GM19452 (cell line): ENCODE data around the gene UAP1.

Experiments
- ATAC-seq: cut with Tn5 transposase; IDR thresholded peaks from one replicate; pipeline ENCODE4 v1.9.1; 2021; ENCODE audit not compliant: unreplicated experiment

Gene UAP1

GRCh38 chr1:162561616-162562469 lies at the start of gene UAP1:
UAP1 (plus strand) TSS chr1:162561722; CDS start chr1:162566069, 4,347 bp downstream.
- peak; percentile 39 for ATAC-seq

GRCh38 chr1:162527314-162527713 lies 34.2 kb upstream of the UAP1 start:
- ATAC-seq = no peak

GRCh38 chr1:162530307-162530987 lies 31.1 kb upstream of the UAP1 start:
- ATAC-seq = peak; percentile 88

- ATAC-seq = no peak
Measured at GRCh38 chr1:162530988-162531319, 30.6 kb upstream of the UAP1 start.

- ATAC-seq = no peak
Measured at GRCh38 chr1:162535501-162535900, 26.0 kb upstream of the UAP1 start.

- no peak for ATAC-seq
Measured at GRCh38 chr1:162536511-162536910, 25.0 kb upstream of the UAP1 start.

GRCh38 chr1:162537216-162537615 lies 24.3 kb upstream of the UAP1 start:
- no peak for ATAC-seq

DNA sequence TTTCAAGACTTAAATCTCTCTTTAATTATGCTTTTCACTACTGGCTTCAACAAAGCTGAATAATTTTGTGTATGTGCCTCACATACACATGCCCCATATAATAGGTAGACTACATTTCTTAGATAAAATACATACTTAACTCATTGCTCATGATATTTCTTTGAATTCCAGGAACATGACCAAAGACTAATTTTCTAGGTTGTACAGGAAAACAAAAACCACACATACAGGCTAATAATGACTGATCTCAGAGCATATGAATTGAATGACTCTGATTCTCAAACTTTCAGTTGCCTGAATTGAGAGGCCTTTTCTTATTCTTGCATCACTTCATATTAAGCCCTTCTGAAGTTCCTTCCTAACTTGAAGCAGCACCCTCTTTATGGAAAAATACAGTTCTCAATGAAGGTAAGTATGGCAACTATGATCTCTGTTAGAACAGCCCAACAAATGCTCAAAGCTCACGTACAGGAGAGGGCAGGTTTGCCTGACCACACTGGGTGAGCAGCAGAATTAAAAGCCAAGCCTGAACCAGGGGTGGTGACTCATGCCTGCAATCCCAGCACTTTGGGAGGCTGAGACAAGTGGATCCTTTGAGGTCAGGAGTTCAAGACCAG lies 22.6 kb upstream of the UAP1 start:
- ATAC-seq = no peak

GRCh38 chr1:162541619-162542141 lies 19.8 kb upstream of the UAP1 start:
- no peak for ATAC-seq

- ATAC-seq = no peak
Measured at GRCh38 chr1:162543228-162543627, 18.3 kb upstream of the UAP1 start.

DNA sequence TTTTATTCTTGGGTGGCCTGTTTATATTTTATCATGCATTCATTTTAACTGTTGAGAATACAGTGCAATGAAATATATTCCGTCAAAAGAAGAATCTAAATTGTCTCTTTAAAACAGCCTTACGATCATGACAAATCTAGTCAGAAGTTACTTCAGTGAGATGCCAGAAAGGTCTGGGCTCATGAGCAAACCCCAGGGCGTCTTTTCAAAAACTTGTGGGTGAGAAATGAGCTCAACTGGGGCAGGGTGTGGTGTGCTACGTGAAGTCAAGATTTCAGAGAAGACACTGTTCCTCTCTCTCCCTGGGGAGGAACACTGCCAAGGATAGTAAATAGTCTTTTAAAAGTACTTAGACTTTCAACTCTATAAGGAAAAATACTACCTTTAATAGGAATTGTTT lies 13.4 kb upstream of the UAP1 start:
- ATAC-seq = no peak

- ATAC-seq = no peak
Measured at GRCh38 chr1:162549001-162549400, 12.5 kb upstream of the UAP1 start.

DNA sequence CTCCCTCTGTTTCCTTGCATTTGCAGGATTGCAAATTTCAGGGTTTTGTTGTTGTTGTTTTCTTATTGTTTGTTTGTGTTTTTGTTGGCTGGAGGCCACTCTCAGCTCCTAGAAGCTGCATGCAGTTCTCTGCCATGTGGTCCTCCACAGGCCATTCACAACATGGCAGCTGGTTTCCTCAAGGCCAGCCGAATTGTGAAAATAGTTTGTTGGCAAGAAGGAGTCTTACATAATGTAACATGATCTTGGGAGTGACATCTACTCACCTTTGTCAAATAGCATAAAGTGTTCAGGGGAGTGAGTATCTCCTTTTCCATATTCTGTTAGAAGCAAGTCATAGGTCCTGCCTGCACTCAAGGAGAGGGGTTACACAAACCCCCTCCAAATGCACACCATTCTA lies 10.6 kb upstream of the UAP1 start:
- no peak for ATAC-seq

- ATAC-seq = no peak
Measured at GRCh38 chr1:162551969-162552683, 9.4 kb upstream of the UAP1 start.

DNA sequence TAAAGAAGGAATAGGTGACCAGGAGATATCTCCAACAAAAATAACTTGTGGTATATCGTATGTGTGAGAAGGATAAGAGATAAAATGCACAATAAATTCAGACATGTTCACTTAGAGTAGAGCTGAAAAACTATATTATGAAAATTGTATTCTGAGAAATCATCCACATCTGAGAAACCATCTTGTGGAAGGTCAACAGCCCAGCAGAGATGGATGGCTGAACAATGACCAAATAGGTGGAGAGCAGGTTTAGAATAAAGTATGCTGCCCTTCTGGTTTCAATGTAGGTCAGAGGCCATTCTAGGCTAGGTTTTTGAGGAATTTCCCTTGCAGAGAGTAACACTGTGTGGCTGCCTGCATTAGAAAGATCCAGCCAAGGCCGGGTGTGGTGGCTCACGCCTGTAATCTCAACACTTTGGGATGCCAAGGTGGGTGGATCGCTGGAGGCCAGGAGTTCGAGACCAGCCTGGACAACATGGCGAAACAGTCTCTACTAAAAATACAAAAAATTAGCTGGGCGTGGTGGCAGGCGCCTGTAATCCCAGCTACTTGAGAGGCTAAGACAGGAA lies 8.8 kb upstream of the UAP1 start:
- ATAC-seq = no peak

DNA sequence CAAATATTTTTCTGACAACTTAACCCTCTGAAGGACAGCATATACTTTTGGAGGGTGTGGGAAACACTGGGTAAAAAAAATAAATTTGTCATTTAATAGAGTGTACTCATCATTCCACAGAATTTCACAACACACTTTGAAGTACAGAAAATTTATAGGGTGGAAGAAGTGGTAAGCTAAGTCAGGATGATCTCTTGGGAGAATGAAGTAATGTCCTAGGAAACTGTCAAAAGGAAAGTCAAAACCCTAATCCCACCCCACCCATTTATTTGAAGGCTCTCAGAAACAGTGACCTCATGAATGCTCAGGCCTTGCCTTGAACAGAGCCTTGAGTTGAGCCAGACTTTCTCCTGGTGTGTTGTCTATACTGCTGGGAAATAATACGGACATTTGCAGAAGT lies 7.3 kb upstream of the UAP1 start:
- no peak for ATAC-seq

DNA sequence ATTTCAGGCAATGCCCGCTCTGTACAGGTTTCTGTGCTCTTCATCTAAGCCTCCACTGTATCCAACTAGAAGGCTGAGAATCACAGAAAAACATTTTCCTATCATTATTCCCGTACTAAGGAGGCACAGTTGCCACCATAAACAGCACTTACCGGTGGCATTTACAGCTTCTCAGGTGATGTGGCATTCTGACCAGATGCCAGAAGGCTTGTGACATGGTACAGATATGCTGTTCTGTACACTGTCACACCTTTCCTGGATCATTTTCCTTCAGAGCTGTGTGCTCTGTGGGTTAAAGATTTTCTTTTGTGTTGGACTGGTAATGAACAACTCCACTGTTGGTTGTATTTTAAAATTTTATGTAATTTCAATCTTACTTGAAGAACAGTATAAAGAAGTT lies 4.0 kb upstream of the UAP1 start:
- no peak for ATAC-seq

DNA sequence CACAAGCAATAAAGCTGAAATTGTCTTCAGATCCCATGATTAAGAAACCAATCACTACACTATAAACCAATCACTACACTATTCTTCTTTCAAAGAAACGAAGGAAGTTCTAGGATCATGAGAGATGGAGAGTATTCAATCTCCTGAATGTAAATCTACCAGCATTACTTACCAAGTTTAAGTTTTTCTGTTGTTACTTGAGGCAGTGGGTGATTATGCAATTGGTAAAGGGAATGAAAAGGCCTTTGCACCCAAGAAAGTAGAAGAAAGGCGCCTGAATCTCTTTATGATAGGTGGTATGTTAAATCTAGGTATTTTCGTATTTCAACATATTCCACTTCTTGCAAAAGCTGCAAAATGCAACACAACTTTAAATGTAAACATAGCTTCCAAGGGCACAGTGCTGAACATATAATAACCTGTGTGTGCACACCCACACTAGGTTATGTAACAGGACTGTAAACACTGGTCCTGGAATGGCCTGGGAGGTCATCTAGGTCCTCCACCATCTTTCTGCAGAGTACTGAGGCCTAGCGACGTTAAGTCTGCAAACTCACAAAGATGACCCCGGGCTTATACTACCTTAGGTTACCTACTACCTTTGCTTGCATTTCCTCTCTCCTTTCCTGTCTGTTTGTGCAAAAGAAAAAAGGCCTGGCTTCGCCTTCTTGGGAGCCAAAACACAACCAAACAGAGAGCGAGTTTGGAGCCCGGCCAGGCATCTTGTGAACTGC lies 1.1 kb upstream of the UAP1 start:
- no peak for ATAC-seq

- peak; percentile 93 for ATAC-seq
Measured at GRCh38 chr1:162561037-162561615, 396 bp upstream of the UAP1 start.

GRCh38 chr1:162562470-162562828 lies 927 bp downstream of the UAP1 start:
- ATAC-seq = no peak
